NCI-H510A treated with DMSO at 0.1 percent for 48 hours (cell line): ENCODE results near the gene TBATA.

Experiments used
- DNase-seq: peaks from one replicate; lab custom pipeline; 2025; lab: John Stamatoyannopoulos, UW

The TBATA gene

GRCh38 chr10:70761031-70761601 is 24.1 kb downstream of the TBATA start:
- DNase-seq, result no peak

GRCh38 chr10:70760271-70760787 is 24.8 kb downstream of the TBATA start:
- DNase-seq, result no peak

- DNase-seq, result no peak
Measured at GRCh38 chr10:70759781-70760180, 25.4 kb downstream of the TBATA start.

GRCh38 chr10:70758757-70759514 is 26.2 kb downstream of the TBATA start:
- DNase-seq, result peak; percentile 79

- no peak for DNase-seq
Measured at GRCh38 chr10:70757856-70758255, 27.3 kb downstream of the TBATA start.

- peak; percentile 28 for DNase-seq
Measured at GRCh38 chr10:70756700-70757360, 28.3 kb downstream of the TBATA start.

- DNase-seq, result no peak
Measured at GRCh38 chr10:70753841-70754621, 31.1 kb downstream of the TBATA start.

- DNase-seq, result no peak
Measured at GRCh38 chr10:70753026-70753663, 32.0 kb downstream of the TBATA start.

GRCh38 chr10:70752571-70752970 is 32.6 kb downstream of the TBATA start:
- DNase-seq, result no peak

- DNase-seq, result no peak
Measured at GRCh38 chr10:70751991-70752390, 33.2 kb downstream of the TBATA start.

GRCh38 chr10:70751356-70751755 is 33.8 kb downstream of the TBATA start:
- DNase-seq, result no peak

GRCh38 chr10:70750156-70750703 is 34.9 kb downstream of the TBATA start:
- no peak for DNase-seq

GRCh38 chr10:70749756-70750155 is 35.4 kb downstream of the TBATA start:
- DNase-seq, result no peak

GRCh38 chr10:70748801-70749573 is 36.2 kb downstream of the TBATA start:
- no peak for DNase-seq

GRCh38 chr10:70748305-70748704 is 36.9 kb downstream of the TBATA start:
- no peak for DNase-seq

- no peak for DNase-seq
Measured at GRCh38 chr10:70747192-70747965, 37.8 kb downstream of the TBATA start.

- no peak for DNase-seq
Measured at GRCh38 chr10:70745555-70745954, 39.6 kb downstream of the TBATA start.

- DNase-seq, result no peak
Measured at GRCh38 chr10:70744617-70745143, 40.5 kb downstream of the TBATA start.

- DNase-seq, result no peak
Measured at GRCh38 chr10:70743879-70744278, 41.3 kb downstream of the TBATA start.

GRCh38 chr10:70743430-70743788 is 41.8 kb downstream of the TBATA start:
- no peak for DNase-seq
